CD8-positive, alpha-beta memory T cell (primary cell): Measurements from ENCODE around the gene MFSD6L. TPM values are rescaled to one million over a fixed set of nuclear protein-coding genes. Genes with fewer than 3 reads are reported as not detected.
"Not testable (repeated sequence)": the region's sequence is repeated elsewhere in the genome, so short reads cannot be mapped to it uniquely, and the experiment has no call there.

ENCODE experiments used
- CTCF ChIA-PET: fragments of 350-600 bp; sonication (Branson Sonifier 250); formaldehyde crosslinking; loops from one replicate; lab custom pipeline; 2021; ENCODE audit warnings: antibody characterized with exemption; lab: Charles Lee
- POLR2A ChIA-PET: fragments of 350-600 bp; sonication (Branson Sonifier 250); formaldehyde crosslinking; loops from one replicate; lab custom pipeline; 2021; ENCODE audit warnings: antibody characterized with exemption; lab: Charles Lee
- DNase-seq, 5 donors: peaks; one replicate each; pipeline versions ENCODE4 v3.0.0 to v3.0.0-alpha.2; 2020 to 2022; ENCODE audit warnings: mixed read lengths in 1 of 5
- H3K27ac ChIP-seq: one replicate; pipeline ENCODE4 v1.7.0; 2013; ENCODE audit warnings: low read depth, mild to moderate bottlenecking, low read length, moderate library complexity
- H3K27me3 ChIP-seq: 2 replicates; pipeline ENCODE4 v1.7.0; 2013; ENCODE audit warnings: low read length, mild to moderate bottlenecking; ENCODE audit not compliant: insufficient read depth, poor library complexity, severe bottlenecking
- H3K36me3 ChIP-seq: 2 replicates; pipeline ENCODE4 v1.7.0; 2013; ENCODE audit warnings: mild to moderate bottlenecking, low read length, moderate library complexity; ENCODE audit not compliant: insufficient read depth
- H3K4me1 ChIP-seq: 2 replicates; pipeline ENCODE4 v1.7.0; 2013; ENCODE audit warnings: mild to moderate bottlenecking, low read length, moderate library complexity; ENCODE audit not compliant: insufficient read depth
- H3K4me3 ChIP-seq: 2 replicates; pipeline ENCODE4 v1.7.0; 2013; ENCODE audit warnings: mild to moderate bottlenecking, low read length
- H3K9me3 ChIP-seq: 2 replicates; pipeline ENCODE4 v1.7.0; 2013; ENCODE audit warnings: mild to moderate bottlenecking, low read length
- H3K27ac Mint-ChIP-seq, 8 donors: one replicate each; pipeline ENCODE4 v1.8.0; 2020 to 2021; ENCODE audit warnings: mixed read lengths in 8 of 8, mild to moderate bottlenecking in 6 of 8, inconsistent platforms in 3 of 8, moderate library complexity in 3 of 8
- H3K27me3 Mint-ChIP-seq, 2 donors: one replicate each; pipeline ENCODE4 v1.8.0; 2020 to 2021; ENCODE audit warnings: mixed read lengths in 2 of 2, mild to moderate bottlenecking in 1 of 2, moderate library complexity in 1 of 2
- H3K36me3 Mint-ChIP-seq, 3 donors: one replicate each; pipeline ENCODE4 v1.8.0; 2020 to 2021; ENCODE audit warnings: mixed read lengths in 3 of 3, inconsistent platforms in 1 of 3, mild to moderate bottlenecking in 1 of 3
- H3K4me1 Mint-ChIP-seq, 3 donors: one replicate each; pipeline ENCODE4 v1.8.0; 2020 to 2021; ENCODE audit warnings: mixed read lengths in 3 of 3, inconsistent platforms in 1 of 3, mild to moderate bottlenecking in 1 of 3
- H3K4me3 Mint-ChIP-seq, 7 donors: one replicate each; pipeline ENCODE4 v1.8.0; 2020 to 2021; ENCODE audit warnings: mixed read lengths in 7 of 7, mild to moderate bottlenecking in 6 of 7, moderate library complexity in 4 of 7, inconsistent platforms in 2 of 7
- H3K9me3 Mint-ChIP-seq, 5 donors: one replicate each; pipeline ENCODE4 v1.8.0; 2020 to 2022; ENCODE audit warnings: mixed read lengths in 5 of 5, mild to moderate bottlenecking in 3 of 5, moderate library complexity in 2 of 5, inconsistent platforms in 1 of 5
- polyA plus RNA-seq: library from polyadenylated mRNA; unstranded; fragments of 300-500 nt; fragmentation: Illumina TruSeq; gene quantifications from one replicate; pipeline ENCODE4 v1.2.3, GENCODE V29; 2021
- total RNA-seq, 2 experiments: library from RNA; stranded (reverse); gene quantifications; one replicate each; pipeline ENCODE4 v1.2.3, GENCODE V29; 2021

Gene MFSD6L
- total and polyA plus RNA-seq, 3 experiments from 2014 or later = not detected

DNA sequence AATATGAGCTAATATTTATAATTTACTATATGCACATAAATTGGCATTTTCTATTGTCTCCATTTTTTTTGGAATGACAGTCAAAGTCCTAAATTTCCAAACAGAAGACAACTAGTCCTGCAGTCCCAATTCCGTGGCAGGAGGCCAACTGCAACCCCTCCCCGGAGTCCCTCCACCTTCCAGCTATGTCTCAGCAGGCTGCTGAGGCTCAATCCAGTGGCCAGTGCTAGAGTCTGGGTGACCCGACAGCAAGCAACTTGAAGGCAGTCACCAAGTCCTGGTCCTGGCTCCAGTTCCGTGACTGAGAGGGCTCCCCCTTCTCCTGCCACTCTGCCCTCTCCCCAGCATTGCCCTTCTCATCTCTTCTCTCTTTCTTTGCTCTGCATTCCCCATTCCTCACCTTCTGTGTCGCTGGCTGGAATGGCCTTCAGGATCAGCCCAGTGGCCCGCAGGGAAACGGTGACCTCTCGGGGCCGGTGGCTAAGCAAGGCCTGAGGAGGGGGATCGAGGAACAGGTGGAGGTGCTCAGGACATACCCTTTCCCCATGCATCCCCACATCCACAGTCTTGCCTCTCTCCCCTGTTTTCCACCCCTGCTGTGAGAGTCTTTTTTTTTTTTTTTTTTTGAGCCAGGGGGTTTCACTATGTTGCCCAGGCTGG, 22.4 kb upstream of the MFSD6L start:
- peaks cover 0 to 2% of the 10 kb centered on the region in 2 donors for H3K27me3 Mint-ChIP-seq
- no peak overlapping the region for H3K27ac ChIP-seq
- H3K4me3 Mint-ChIP-seq = no peak overlapping the region
- no peak for DNase-seq
- POLR2A ChIA-PET = no interaction called here
- H3K9me3 Mint-ChIP-seq = peaks cover 0 to 8% (median 0%) of the 10 kb centered on the region in 5 donors
- no peaks in the 10 kb centered on the region for H3K4me1 Mint-ChIP-seq
- no peaks in the 10 kb centered on the region for H3K9me3 ChIP-seq
- no peaks in the 10 kb centered on the region for H3K4me1 ChIP-seq
- CTCF ChIA-PET = no interaction called here
- H3K27me3 ChIP-seq = no peaks in the 10 kb centered on the region
- H3K27ac Mint-ChIP-seq = no peak overlapping the region
- H3K4me3 ChIP-seq = no peak overlapping the region
- no peaks in the 10 kb centered on the region for H3K36me3 ChIP-seq
- H3K36me3 Mint-ChIP-seq = peaks cover 0 to 9% (median 0%) of the 10 kb centered on the region in 3 donors

DNA sequence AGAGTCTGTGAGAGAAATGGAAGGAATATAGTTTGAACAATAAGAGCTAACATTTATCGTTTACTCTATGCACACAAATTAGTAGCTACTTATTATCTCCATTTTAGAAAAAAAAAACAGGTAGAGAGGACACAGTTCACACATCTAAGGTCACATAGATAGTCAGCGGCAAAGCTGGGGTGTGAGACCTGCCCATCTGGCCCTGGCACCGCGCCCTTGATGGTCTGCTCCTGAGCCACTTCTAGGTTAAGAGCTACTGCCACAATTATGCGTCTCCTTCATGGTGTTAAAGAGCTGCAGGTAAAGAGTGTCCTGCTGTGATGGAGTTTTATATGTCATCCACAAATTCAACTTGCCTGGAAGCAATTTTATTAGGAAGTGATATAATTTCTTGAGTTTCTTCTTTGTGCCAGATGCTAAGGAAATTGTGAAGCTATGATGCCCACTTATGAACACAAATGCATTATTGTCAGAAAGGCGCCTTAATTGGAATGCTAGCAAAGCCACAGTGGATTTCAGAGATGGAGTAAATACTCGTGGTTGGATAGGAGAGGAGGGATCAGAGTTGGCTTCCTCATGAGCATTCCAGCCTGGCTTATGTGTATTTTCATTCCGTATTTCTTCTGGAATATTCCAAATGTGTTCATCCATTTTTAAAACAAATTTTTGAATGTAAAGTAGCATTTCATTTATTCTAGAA, 21.3 kb upstream of the MFSD6L start:
- no peak overlapping the region for H3K4me3 ChIP-seq
- H3K4me1 ChIP-seq = no peaks in the 10 kb centered on the region
- DNase-seq = no peak
- peaks cover 0 to 3% of the 10 kb centered on the region in 2 donors for H3K27me3 Mint-ChIP-seq
- POLR2A ChIA-PET = interaction anchor here (0.6 kb wide), 1 partner anchor 525 kb away, joined by 3 read pairs; the partner anchor contains the start of gene SLC25A35
- H3K27ac ChIP-seq = no peak overlapping the region
- no peak overlapping the region for H3K27ac Mint-ChIP-seq
- H3K4me1 Mint-ChIP-seq = no peaks in the 10 kb centered on the region
- H3K9me3 ChIP-seq = no peaks in the 10 kb centered on the region
- peaks cover 0 to 8% (median 0%) of the 10 kb centered on the region in 5 donors for H3K9me3 Mint-ChIP-seq
- CTCF ChIA-PET = no interaction called here
- H3K36me3 ChIP-seq = no peaks in the 10 kb centered on the region
- no peak overlapping the region for H3K4me3 Mint-ChIP-seq
- H3K36me3 Mint-ChIP-seq = peaks cover 0 to 9% (median 0%) of the 10 kb centered on the region in 3 donors
- H3K27me3 ChIP-seq = no peaks in the 10 kb centered on the region

DNA sequence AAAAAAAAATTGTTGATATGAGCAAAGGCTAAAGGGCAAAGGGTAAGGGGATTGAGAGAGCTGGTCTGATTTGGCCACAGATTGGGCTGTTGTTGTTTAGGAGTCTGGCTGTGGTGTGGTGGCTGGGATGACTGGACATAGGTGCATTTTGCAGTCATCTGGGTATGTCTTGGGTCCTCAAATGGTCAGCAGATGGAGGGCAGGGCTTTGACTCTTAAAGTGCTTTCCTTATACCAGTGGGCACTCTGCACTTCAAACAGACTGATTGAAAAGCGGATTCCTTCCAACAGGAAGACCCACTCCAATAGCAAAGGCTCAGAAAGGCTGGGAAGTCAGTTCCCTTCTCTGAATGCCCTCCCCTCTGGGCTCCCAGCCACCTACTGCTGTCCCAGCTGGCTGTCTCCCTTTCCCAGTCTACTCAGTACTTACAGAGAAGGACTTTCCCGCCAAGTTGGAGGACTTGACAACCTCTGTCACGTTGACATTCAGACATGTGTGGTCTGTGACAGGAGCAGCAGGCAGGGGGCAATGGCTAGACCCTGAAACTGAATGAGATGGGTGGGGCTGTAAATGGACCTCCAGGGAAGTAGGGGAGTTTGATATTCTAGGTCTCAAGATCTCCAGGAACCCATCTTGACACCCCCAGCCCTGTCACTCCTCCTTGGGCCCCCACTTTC, 19.6 kb upstream of the MFSD6L start:
- Histone ChIP-seq H3K4me3 (no peak overlapping the region), H3K27me3 (no peaks in the 10 kb centered on the region), H3K9me3 (no peaks in the 10 kb centered on the region), H3K4me1 (no peaks in the 10 kb centered on the region), H3K27ac (no peak overlapping the region), H3K36me3 (no peaks in the 10 kb centered on the region)
- Mint-ChIP-seq H3K27ac (no peak overlapping the region), H3K4me3 (no peak overlapping the region), H3K9me3 (peaks cover 0 to 2% (median 0%) of the 10 kb centered on the region in 5 donors), H3K36me3 (peaks cover 0 to 11% (median 1%) of the 10 kb centered on the region in 3 donors), H3K27me3 (peaks cover 4 to 6% of the 10 kb centered on the region in 2 donors), H3K4me1 (no peaks in the 10 kb centered on the region)
- ChIA-PET POLR2A (no interaction called here), CTCF (no interaction called here)
- DNase-seq = no peak

GRCh38 chr17:8818047-8818446, 18.9 kb upstream of the MFSD6L start:
- Histone ChIP-seq H3K27ac (no peak overlapping the region), H3K36me3 (no peaks in the 10 kb centered on the region), H3K27me3 (no peaks in the 10 kb centered on the region), H3K4me3 (no peak overlapping the region), H3K9me3 (no peaks in the 10 kb centered on the region), H3K4me1 (no peaks in the 10 kb centered on the region)
- Mint-ChIP-seq H3K9me3 (peaks cover 0 to 5% (median 0%) of the 10 kb centered on the region in 5 donors), H3K4me1 (no peaks in the 10 kb centered on the region), H3K27me3 (peaks cover 6 to 10% of the 10 kb centered on the region in 2 donors), H3K4me3 (no peak overlapping the region), H3K36me3 (peaks cover 0 to 13% (median 4%) of the 10 kb centered on the region in 3 donors), H3K27ac (no peak overlapping the region)
- CTCF ChIA-PET = no interaction called here
- POLR2A ChIA-PET = no interaction called here
- DNase-seq = no peak

GRCh38 chr17:8806926-8807550, 7.9 kb upstream of the MFSD6L start:
- H3K27ac Mint-ChIP-seq = peak overlapping the region in 1 of 8 donors; percentile 10
- no peak for DNase-seq
- ChIA-PET CTCF (interaction anchor here (0.9 kb wide), 1 partner anchor 460 kb away, joined by 3 read pairs; no protein-coding TSS in a partner anchor), POLR2A (no interaction called here)
- H3K4me3 Mint-ChIP-seq = no peak overlapping the region
- peaks cover 10 to 38% (median 11%) of the 10 kb centered on the region in 3 donors for H3K36me3 Mint-ChIP-seq
- no peaks in the 10 kb centered on the region for H3K36me3 ChIP-seq
- H3K4me1 Mint-ChIP-seq = peaks cover 7 to 15% (median 11%) of the 10 kb centered on the region in 3 donors
- no peaks in the 10 kb centered on the region for H3K9me3 ChIP-seq
- H3K27me3 ChIP-seq = no peaks in the 10 kb centered on the region
- H3K27ac ChIP-seq = no peak overlapping the region
- no peaks in the 10 kb centered on the region for H3K4me1 ChIP-seq
- peaks cover 8 to 24% of the 10 kb centered on the region in 2 donors for H3K27me3 Mint-ChIP-seq
- peaks cover 17 to 43% (median 33%) of the 10 kb centered on the region in 5 donors for H3K9me3 Mint-ChIP-seq
- no peak overlapping the region for H3K4me3 ChIP-seq

- peak overlapping the region in 1 of 7 donors; percentile 23 for H3K4me3 Mint-ChIP-seq
- Histone ChIP-seq H3K4me1 (no peaks in the 10 kb centered on the region), H3K4me3 (no peak overlapping the region), H3K36me3 (no peaks in the 10 kb centered on the region), H3K27me3 (no peaks in the 10 kb centered on the region), H3K27ac (no peak overlapping the region), H3K9me3 (no peaks in the 10 kb centered on the region)
- peaks cover 8 to 18% of the 10 kb centered on the region in 2 donors for H3K27me3 Mint-ChIP-seq
- DNase-seq = no peak
- H3K36me3 Mint-ChIP-seq = peaks cover 7 to 31% (median 8%) of the 10 kb centered on the region in 3 donors
- POLR2A ChIA-PET = no interaction called here
- CTCF ChIA-PET = interaction anchor here (2.4 kb wide), 1 partner anchor 192 kb away, joined by 7 read pairs; no protein-coding TSS in a partner anchor
- H3K27ac Mint-ChIP-seq = peak overlapping the region in 2 of 8 donors; percentile 10 to 40
- H3K9me3 Mint-ChIP-seq = peaks cover 10 to 36% (median 26%) of the 10 kb centered on the region in 5 donors
- H3K4me1 Mint-ChIP-seq = peaks cover 7 to 15% (median 11%) of the 10 kb centered on the region in 3 donors
Observed at GRCh38 chr17:8806253-8806925, 7.2 kb upstream of the MFSD6L start.

DNA sequence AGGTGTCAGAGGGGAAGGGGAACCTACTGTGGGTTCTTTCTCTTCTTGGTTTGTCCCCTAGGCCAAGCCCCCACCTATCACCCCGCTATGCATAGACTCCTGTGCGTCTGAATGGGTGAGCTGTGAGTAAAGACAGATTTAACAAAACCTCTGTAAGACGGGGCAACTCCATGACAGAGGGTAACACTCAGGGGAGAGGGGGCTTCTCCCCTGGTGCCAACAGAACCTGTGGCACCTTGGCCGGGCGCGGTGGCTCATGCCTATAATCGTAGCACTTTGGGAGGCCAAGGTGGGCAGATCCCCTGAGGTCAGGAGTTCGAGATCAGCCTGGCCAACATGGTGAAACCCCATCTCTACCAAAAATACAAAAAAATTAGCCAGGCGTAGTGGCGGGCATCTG, 6.2 kb upstream of the MFSD6L start:
- POLR2A ChIA-PET, H3K36me3 ChIP-seq: not testable (repeated sequence)
- CTCF ChIA-PET = interaction anchor here (2.4 kb wide), 1 partner anchor 193 kb away, joined by 7 read pairs; no protein-coding TSS in a partner anchor

More for the DNA sequence above, 6.2 kb upstream of the MFSD6L start:
- not testable (repeated sequence) for H3K27me3 ChIP-seq, H3K4me3 Mint-ChIP-seq, H3K9me3 ChIP-seq, H3K4me1 ChIP-seq, DNase-seq, H3K27ac ChIP-seq, H3K4me3 ChIP-seq
- Mint-ChIP-seq H3K36me3 (peaks cover 6 to 25% (median 7%) of the 10 kb centered on the region in 3 donors), H3K9me3 (peaks cover 8 to 29% (median 21%) of the 10 kb centered on the region in 5 donors), H3K27me3 (peaks cover 8 to 13% of the 10 kb centered on the region in 2 donors), H3K4me1 (peaks cover 7 to 15% (median 11%) of the 10 kb centered on the region in 3 donors), H3K27ac (peak overlapping the region in 1 of 8 donors; percentile 44)
